Measurements from ENCODE around the gene PIGB.
A peak's percentile ranks its signal among the peaks of the same experiment; 100 is the strongest.

The PIGB gene

GRCh38 chr15:55320238-55320550 lies 1.2 kb downstream of the PIGB start:
- Histone ChIP-seq H3K27me3 (ENCODE audit: insufficient read depth, low read length, poor library complexity) (no peaks in the 10 kb centered on the region), H3K4me2 (ENCODE audit: low read length) (no peak overlapping the region), H2AK5ac (ENCODE audit: low read length) (no peak overlapping the region), H4K5ac (ENCODE audit: low read length) (no peak overlapping the region), H3K36me3 (ENCODE audit: control insufficient read depth, insufficient read depth, low read length) (no peaks in the 10 kb centered on the region), H3K23ac (ENCODE audit: low read length) (no peak overlapping the region), H3K79me1 (ENCODE audit: low read length) (peaks cover 2% of the 10 kb centered on the region), H2BK5ac (ENCODE audit: low read length) (no peak overlapping the region), H3K18ac (ENCODE audit: low read length) (no peak overlapping the region), H2BK15ac (replicated peaks; ENCODE audit: low read depth) (peak overlapping the region; percentile 36), H4K8ac (ENCODE audit: low read depth, low read length) (no peak overlapping the region), H3K56ac (ENCODE audit: low read length) (no peak overlapping the region), H3K4me3 (ENCODE audit: low read length) (no peak overlapping the region), H2BK120ac (ENCODE audit: low read depth, low read length) (no peak overlapping the region), H3K27ac (ENCODE audit: low read depth, low read length) (no peak overlapping the region), H3K4me1 (ENCODE audit: control insufficient read depth, low read depth, low read length) (no peaks in the 10 kb centered on the region), H3K4ac (ENCODE audit: low read depth, low read length) (no peak overlapping the region), H3K9ac (ENCODE audit: low read length) (no peak overlapping the region), H3K79me2 (ENCODE audit: control insufficient read depth, insufficient read depth, low read length) (no peaks in the 10 kb centered on the region)
- WGBS (ENCODE audit: extremely low coverage, insufficient coverage, low lambda C conversion rate): no CpG with 5 or more reads among the region's 2 CpGs
- DNase-seq: no peak

GRCh38 chr15:55320963-55321362 lies 1.9 kb downstream of the PIGB start:
- DNase-seq: no peak
- H4K5ac ChIP-seq (ENCODE audit: low read length): no peak overlapping the region
- no CpG with 5 or more reads among the region's 1 CpG for WGBS (ENCODE audit: extremely low coverage, insufficient coverage, low lambda C conversion rate)

GRCh38 chr15:55322467-55322866 lies 3.4 kb downstream of the PIGB start:
- Histone ChIP-seq H2BK5ac (ENCODE audit: low read length) (no peak overlapping the region), H3K27me3 (ENCODE audit: insufficient read depth, low read length, poor library complexity) (no peaks in the 10 kb centered on the region), H3K4me3 (ENCODE audit: low read length) (no peak overlapping the region), H3K56ac (ENCODE audit: low read length) (no peak overlapping the region), H3K79me2 (ENCODE audit: control insufficient read depth, insufficient read depth, low read length) (no peaks in the 10 kb centered on the region), H3K18ac (ENCODE audit: low read length) (no peak overlapping the region), H4K5ac (ENCODE audit: low read length) (no peak overlapping the region), H3K23ac (ENCODE audit: low read length) (no peak overlapping the region), H3K4ac (ENCODE audit: low read depth, low read length) (no peak overlapping the region), H3K27ac (ENCODE audit: low read depth, low read length) (no peak overlapping the region), H2BK15ac (replicated peaks; ENCODE audit: low read depth) (no peak overlapping the region), H3K9ac (ENCODE audit: low read length) (no peak overlapping the region), H3K4me1 (ENCODE audit: control insufficient read depth, low read depth, low read length) (no peaks in the 10 kb centered on the region), H4K8ac (ENCODE audit: low read depth, low read length) (no peak overlapping the region), H3K79me1 (ENCODE audit: low read length) (no peaks in the 10 kb centered on the region), H2AK5ac (ENCODE audit: low read length) (no peak overlapping the region), H2BK120ac (ENCODE audit: low read depth, low read length) (no peak overlapping the region), H3K36me3 (ENCODE audit: control insufficient read depth, insufficient read depth, low read length) (no peaks in the 10 kb centered on the region), H3K4me2 (ENCODE audit: low read length) (no peak overlapping the region)
- WGBS (ENCODE audit: extremely low coverage, insufficient coverage, low lambda C conversion rate): no CpG with 5 or more reads among the region's 5 CpGs
- DNase-seq: no peak

More at GRCh38 chr15:55320963-55321362, 1.9 kb downstream of the PIGB start:
- no peaks in the 10 kb centered on the region for H3K27me3 ChIP-seq (ENCODE audit: insufficient read depth, low read length, poor library complexity)
- no peaks in the 10 kb centered on the region for H3K36me3 ChIP-seq (ENCODE audit: control insufficient read depth, insufficient read depth, low read length)
- H3K23ac ChIP-seq (ENCODE audit: low read length): no peak overlapping the region
- no peak overlapping the region for H4K8ac ChIP-seq (ENCODE audit: low read depth, low read length)
- no peak overlapping the region for H3K18ac ChIP-seq (ENCODE audit: low read length)
- no peak overlapping the region for H3K9ac ChIP-seq (ENCODE audit: low read length)
- no peak overlapping the region for H3K27ac ChIP-seq (ENCODE audit: low read depth, low read length)
- H2BK5ac ChIP-seq (ENCODE audit: low read length): no peak overlapping the region
- no peak overlapping the region for H3K4ac ChIP-seq (ENCODE audit: low read depth, low read length)
- H2AK5ac ChIP-seq (ENCODE audit: low read length): no peak overlapping the region
- H3K79me2 ChIP-seq (ENCODE audit: control insufficient read depth, insufficient read depth, low read length): no peaks in the 10 kb centered on the region
- H2BK120ac ChIP-seq (ENCODE audit: low read depth, low read length): no peak overlapping the region
- H3K4me2 ChIP-seq (ENCODE audit: low read length): no peak overlapping the region
- H3K56ac ChIP-seq (ENCODE audit: low read length): no peak overlapping the region
- H3K4me3 ChIP-seq (ENCODE audit: low read length): no peak overlapping the region
- H3K4me1 ChIP-seq (ENCODE audit: control insufficient read depth, low read depth, low read length): no peaks in the 10 kb centered on the region
- peaks cover 2% of the 10 kb centered on the region for H3K79me1 ChIP-seq (ENCODE audit: low read length)
- H2BK15ac ChIP-seq (replicated peaks; ENCODE audit: low read depth): no peak overlapping the region

- H3K9ac ChIP-seq (ENCODE audit: low read length): no peak overlapping the region
- WGBS (ENCODE audit: extremely low coverage, insufficient coverage, low lambda C conversion rate): no CpG with 5 or more reads among the region's 1 CpG
- H3K4me3 ChIP-seq (ENCODE audit: low read length): no peak overlapping the region
- H3K4me2 ChIP-seq (ENCODE audit: low read length): no peak overlapping the region
- no peak overlapping the region for H4K5ac ChIP-seq (ENCODE audit: low read length)
- no peaks in the 10 kb centered on the region for H3K36me3 ChIP-seq (ENCODE audit: control insufficient read depth, insufficient read depth, low read length)
- H3K27me3 ChIP-seq (ENCODE audit: insufficient read depth, low read length, poor library complexity): no peaks in the 10 kb centered on the region
- H2BK15ac ChIP-seq (replicated peaks; ENCODE audit: low read depth): no peak overlapping the region
- no peaks in the 10 kb centered on the region for H3K79me2 ChIP-seq (ENCODE audit: control insufficient read depth, insufficient read depth, low read length)
- no peak overlapping the region for H3K18ac ChIP-seq (ENCODE audit: low read length)
- H2BK120ac ChIP-seq (ENCODE audit: low read depth, low read length): no peak overlapping the region
- DNase-seq: no peak
- H2BK5ac ChIP-seq (ENCODE audit: low read length): no peak overlapping the region
- no peak overlapping the region for H3K4ac ChIP-seq (ENCODE audit: low read depth, low read length)
- H3K56ac ChIP-seq (ENCODE audit: low read length): no peak overlapping the region
- no peak overlapping the region for H3K23ac ChIP-seq (ENCODE audit: low read length)
- H3K79me1 ChIP-seq (ENCODE audit: low read length): no peaks in the 10 kb centered on the region
- H3K27ac ChIP-seq (ENCODE audit: low read depth, low read length): no peak overlapping the region
- H2AK5ac ChIP-seq (ENCODE audit: low read length): no peak overlapping the region
- no peaks in the 10 kb centered on the region for H3K4me1 ChIP-seq (ENCODE audit: control insufficient read depth, low read depth, low read length)
- H4K8ac ChIP-seq (ENCODE audit: low read depth, low read length): no peak overlapping the region
Measured at GRCh38 chr15:55327387-55327786, 8.4 kb downstream of the PIGB start.

- Histone ChIP-seq H2BK5ac (ENCODE audit: low read length) (no peak overlapping the region), H3K79me2 (ENCODE audit: control insufficient read depth, insufficient read depth, low read length) (no peaks in the 10 kb centered on the region), H2BK120ac (ENCODE audit: low read depth, low read length) (no peak overlapping the region), H3K4me1 (ENCODE audit: control insufficient read depth, low read depth, low read length) (no peaks in the 10 kb centered on the region), H3K9ac (ENCODE audit: low read length) (no peak overlapping the region), H3K36me3 (ENCODE audit: control insufficient read depth, insufficient read depth, low read length) (no peaks in the 10 kb centered on the region), H2BK15ac (replicated peaks; ENCODE audit: low read depth) (no peak overlapping the region), H4K5ac (ENCODE audit: low read length) (no peak overlapping the region), H3K23ac (ENCODE audit: low read length) (no peak overlapping the region), H3K4me2 (ENCODE audit: low read length) (no peak overlapping the region), H3K4ac (ENCODE audit: low read depth, low read length) (no peak overlapping the region), H3K27ac (ENCODE audit: low read depth, low read length) (no peak overlapping the region), H3K18ac (ENCODE audit: low read length) (no peak overlapping the region), H3K27me3 (ENCODE audit: insufficient read depth, low read length, poor library complexity) (no peaks in the 10 kb centered on the region), H3K56ac (ENCODE audit: low read length) (no peak overlapping the region), H4K8ac (ENCODE audit: low read depth, low read length) (no peak overlapping the region), H3K79me1 (ENCODE audit: low read length) (no peaks in the 10 kb centered on the region), H2AK5ac (ENCODE audit: low read length) (no peak overlapping the region), H3K4me3 (ENCODE audit: low read length) (no peak overlapping the region)
- no peak for DNase-seq
- WGBS (ENCODE audit: extremely low coverage, insufficient coverage, low lambda C conversion rate): no CpG with 5 or more reads among the region's 5 CpGs
Measured at GRCh38 chr15:55334371-55334770, 15.3 kb downstream of the PIGB start.

- whole genome bisulfite sequencing (ENCODE audit: extremely low coverage, insufficient coverage, low lambda C conversion rate): no CpG with 5 or more reads among the region's 1 CpG
Measured at GRCh38 chr15:55334997-55335396, 16.0 kb downstream of the PIGB start.

More at GRCh38 chr15:55334997-55335396, 16.0 kb downstream of the PIGB start:
- H3K56ac ChIP-seq (ENCODE audit: low read length): no peak overlapping the region
- H3K23ac ChIP-seq (ENCODE audit: low read length): no peak overlapping the region
- no peaks in the 10 kb centered on the region for H3K27me3 ChIP-seq (ENCODE audit: insufficient read depth, low read length, poor library complexity)
- H2BK15ac ChIP-seq (replicated peaks; ENCODE audit: low read depth): no peak overlapping the region
- H2AK5ac ChIP-seq (ENCODE audit: low read length): no peak overlapping the region
- no peak overlapping the region for H2BK120ac ChIP-seq (ENCODE audit: low read depth, low read length)
- no peak overlapping the region for H3K4me3 ChIP-seq (ENCODE audit: low read length)
- no peak overlapping the region for H4K5ac ChIP-seq (ENCODE audit: low read length)
- no peak for DNase-seq
- no peaks in the 10 kb centered on the region for H3K36me3 ChIP-seq (ENCODE audit: control insufficient read depth, insufficient read depth, low read length)
- no peak overlapping the region for H3K4ac ChIP-seq (ENCODE audit: low read depth, low read length)
- H3K27ac ChIP-seq (ENCODE audit: low read depth, low read length): no peak overlapping the region
- H2BK5ac ChIP-seq (ENCODE audit: low read length): no peak overlapping the region
- no peak overlapping the region for H3K4me2 ChIP-seq (ENCODE audit: low read length)
- no peak overlapping the region for H3K9ac ChIP-seq (ENCODE audit: low read length)
- no peaks in the 10 kb centered on the region for H3K4me1 ChIP-seq (ENCODE audit: control insufficient read depth, low read depth, low read length)
- H4K8ac ChIP-seq (ENCODE audit: low read depth, low read length): no peak overlapping the region
- H3K79me1 ChIP-seq (ENCODE audit: low read length): no peaks in the 10 kb centered on the region
- no peaks in the 10 kb centered on the region for H3K79me2 ChIP-seq (ENCODE audit: control insufficient read depth, insufficient read depth, low read length)
- H3K18ac ChIP-seq (ENCODE audit: low read length): no peak overlapping the region

All from mesendoderm (in vitro differentiated cells).